A673 (cell line): ENCODE measurements around the gene CHSY3. TPM values are rescaled to one million over a fixed set of nuclear protein-coding genes. Genes with fewer than 3 reads are reported as not detected.

Source experiments
- BruUV-seq: library from RNA; stranded (reverse); fragments of 400-500 nt; replicated peaks from 2 replicates; lab custom pipeline; 2021; lab: Mats Ljungman, UMichigan
- CTCF ChIA-PET: fragments of 300-600 bp; sonication (Branson Sonifier 250); formaldehyde crosslinking; loops from one replicate; lab custom pipeline; 2022; ENCODE audit warnings: antibody characterized with exemption; lab: Charles Lee
- POLR2A ChIA-PET: fragments of 300-600 bp; sonication (Branson Sonifier 250); formaldehyde crosslinking; loops from one replicate; lab custom pipeline; 2022; ENCODE audit warnings: antibody characterized with exemption; ENCODE audit not compliant: low non-redundant PET; lab: Charles Lee
- DNase-seq: peaks from one replicate; pipeline ENCODE4 v3.0.0-alpha.2; 2015; ENCODE audit warnings: low spot score
- H3K27ac ChIP-seq: fragments of 200-600 bp; sonication (generic); 2 replicates; pipeline ENCODE4 v1.5.1; 2016; ENCODE audit warnings: mixed run types, low read depth, mild to moderate bottlenecking, mixed read lengths, antibody characterized with exemption, low read length; ENCODE audit not compliant: poor library complexity, severe bottlenecking
- H3K27me3 ChIP-seq: fragments of 200-600 bp; sonication (generic); replicated peaks from 2 replicates; pipeline ENCODE4 v1.6.1; 2017; ENCODE audit warnings: mixed run types, low read depth, mild to moderate bottlenecking, mixed read lengths, antibody characterized with exemption, low read length; ENCODE audit not compliant: insufficient read depth, poor library complexity
- H3K36me3 ChIP-seq: fragments of 200-600 bp; sonication (generic); 2 replicates; pipeline ENCODE4 v1.6.1; 2016; ENCODE audit warnings: mixed run types, mild to moderate bottlenecking, mixed read lengths, antibody characterized with exemption, low read length; ENCODE audit not compliant: insufficient read depth, poor library complexity, severe bottlenecking
- H3K4me1 ChIP-seq: fragments of 200-600 bp; sonication (generic); 2 replicates; pipeline ENCODE4 v1.6.1; 2017; ENCODE audit warnings: mixed run types, mild to moderate bottlenecking, mixed read lengths, antibody characterized with exemption, low read length; ENCODE audit not compliant: insufficient read depth, poor library complexity, severe bottlenecking
- H3K4me3 ChIP-seq: fragments of 200-600 bp; sonication (generic); 2 replicates; pipeline ENCODE4 v1.5.1; 2016; ENCODE audit warnings: low read depth, mixed run types, mild to moderate bottlenecking, mixed read lengths, low read length; ENCODE audit not compliant: poor library complexity, severe bottlenecking
- H3K9me3 ChIP-seq: fragments of 200-600 bp; sonication (generic); 2 replicates; pipeline ENCODE4 v1.6.1; 2016; ENCODE audit warnings: mixed run types, low read depth, mild to moderate bottlenecking, mixed read lengths, antibody characterized with exemption, low read length; ENCODE audit not compliant: poor library complexity, severe bottlenecking
- CTCF ChIP-seq: fragments of 300-800, 200-600 bp; sonication (generic); conservative IDR thresholded peaks from 2 replicates; pipeline ENCODE4 v1.5.1; 2017; ENCODE audit warnings: low read depth, mild to moderate bottlenecking, antibody characterized with exemption, low read length, moderate library complexity, mixed read lengths
- EZH2 ChIP-seq: fragments of 200-600 bp; sonication (generic); IDR thresholded peaks from 2 replicates; pipeline ENCODE4 v1.6.1; 2017; ENCODE audit warnings: borderline replicate concordance, low read depth, mild to moderate bottlenecking, mixed read lengths, antibody characterized with exemption, low read length; ENCODE audit not compliant: poor library complexity, severe bottlenecking
- intact Hi-C: fragments of 100-400 bp; cut with micrococcal nuclease; formaldehyde crosslinking; loops from one replicate; pipeline ENCODE4 v1.10.0; 2022; ENCODE audit not compliant: unreplicated experiment
- total RNA-seq: library from RNA; stranded (reverse); gene quantifications from 2 replicates; pipeline ENCODE4 v1.2.3, GENCODE V29; 2021

Gene CHSY3
- total RNA-seq, 1 experiment from 2014 or later = not detected

GRCh38 chr5:129966071-129966470 is 61.8 kb downstream of the CHSY3 start:
- H3K4me1 ChIP-seq = no peaks in the 10 kb centered on the region
- H3K27ac ChIP-seq = no peak overlapping the region
- CTCF ChIA-PET = no interaction called here
- no peaks in the 10 kb centered on the region for H3K27me3 ChIP-seq
- DNase-seq = no peak
- POLR2A ChIA-PET = no interaction called here
- H3K9me3 ChIP-seq = no peaks in the 10 kb centered on the region
- no peak for TF ChIP-seq EZH2
- TF ChIP-seq CTCF = no peak
- H3K36me3 ChIP-seq = no peaks in the 10 kb centered on the region
- intact Hi-C loops = no loop called here
- no peak overlapping the region for H3K4me3 ChIP-seq
- BruUV-seq = no TSS peak

GRCh38 chr5:129971714-129972113 is 67.4 kb downstream of the CHSY3 start:
- Histone ChIP-seq H3K27ac (no peak overlapping the region), H3K27me3 (no peaks in the 10 kb centered on the region), H3K4me3 (no peak overlapping the region), H3K36me3 (no peaks in the 10 kb centered on the region), H3K4me1 (no peaks in the 10 kb centered on the region), H3K9me3 (no peaks in the 10 kb centered on the region)
- ChIA-PET CTCF (no interaction called here), POLR2A (no interaction called here)
- no peak for DNase-seq
- BruUV-seq = no TSS peak
- TF ChIP-seq CTCF = no peak
- intact Hi-C loops = no loop called here

GRCh38 chr5:129972465-129973141 is 68.3 kb downstream of the CHSY3 start:
- intact Hi-C loops = no loop called here
- Histone ChIP-seq H3K36me3 (no peaks in the 10 kb centered on the region), H3K4me3 (no peak overlapping the region), H3K4me1 (no peaks in the 10 kb centered on the region), H3K27me3 (no peaks in the 10 kb centered on the region), H3K27ac (no peak overlapping the region), H3K9me3 (no peaks in the 10 kb centered on the region)
- TF ChIP-seq EZH2 = no peak
- no peak for TF ChIP-seq CTCF
- CTCF ChIA-PET = no interaction called here
- DNase-seq = no peak
- POLR2A ChIA-PET = no interaction called here
- no TSS peak for BruUV-seq
